OCI-LY7 (cell line): ENCODE measurements around the gene RASA4B.
"Not testable (repeated sequence)": the region's sequence is repeated elsewhere in the genome, so short reads cannot be mapped to it uniquely, and the experiment has no call there.

ENCODE experiments used
- CTCF ChIP-seq: fragments of 200-600 bp; sonication (generic); conservative IDR thresholded peaks from 2 replicates; pipeline ENCODE4 v1.5.1; 2014; ENCODE audit warnings: mild to moderate bottlenecking, antibody characterized with exemption, low read length, moderate library complexity, mixed read lengths
- EZH2phosphoT487 ChIP-seq: fragments of 200-600 bp; sonication (generic); IDR thresholded peaks from 2 replicates; pipeline ENCODE4 v1.6.1; 2018; ENCODE audit warnings: low read depth, borderline replicate concordance, mild to moderate bottlenecking, mixed run types, antibody characterized with exemption, low read length, moderate library complexity, mixed read lengths

GRCh38 chr7:102542083-102542482, 24.5 kb upstream of the RASA4B start:
- not testable (repeated sequence) for TF ChIP-seq CTCF, EZH2phosphoT487
